Smooth muscle cell of trachea (primary cell): Measurements from ENCODE around the gene OBI1. TPM values are rescaled to one million over a fixed set of nuclear protein-coding genes. Genes with fewer than 3 reads are reported as not detected.

Experiments
- total RNA-seq: library from RNA; depleted of rRNA; stranded (reverse); fragments of >200 nt; gene quantifications from 2 replicates; pipeline ENCODE4 v1.2.1, GENCODE V29; 2014

The OBI1 gene, protein sequence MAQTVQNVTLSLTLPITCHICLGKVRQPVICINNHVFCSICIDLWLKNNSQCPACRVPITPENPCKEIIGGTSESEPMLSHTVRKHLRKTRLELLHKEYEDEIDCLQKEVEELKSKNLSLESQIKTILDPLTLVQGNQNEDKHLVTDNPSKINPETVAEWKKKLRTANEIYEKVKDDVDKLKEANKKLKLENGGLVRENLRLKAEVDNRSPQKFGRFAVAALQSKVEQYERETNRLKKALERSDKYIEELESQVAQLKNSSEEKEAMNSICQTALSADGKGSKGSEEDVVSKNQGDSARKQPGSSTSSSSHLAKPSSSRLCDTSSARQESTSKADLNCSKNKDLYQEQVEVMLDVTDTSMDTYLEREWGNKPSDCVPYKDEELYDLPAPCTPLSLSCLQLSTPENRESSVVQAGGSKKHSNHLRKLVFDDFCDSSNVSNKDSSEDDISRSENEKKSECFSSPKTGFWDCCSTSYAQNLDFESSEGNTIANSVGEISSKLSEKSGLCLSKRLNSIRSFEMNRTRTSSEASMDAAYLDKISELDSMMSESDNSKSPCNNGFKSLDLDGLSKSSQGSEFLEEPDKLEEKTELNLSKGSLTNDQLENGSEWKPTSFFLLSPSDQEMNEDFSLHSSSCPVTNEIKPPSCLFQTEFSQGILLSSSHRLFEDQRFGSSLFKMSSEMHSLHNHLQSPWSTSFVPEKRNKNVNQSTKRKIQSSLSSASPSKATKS
- 12.2 and 14.1 TPM in 2 replicates for total RNA-seq

DNA sequence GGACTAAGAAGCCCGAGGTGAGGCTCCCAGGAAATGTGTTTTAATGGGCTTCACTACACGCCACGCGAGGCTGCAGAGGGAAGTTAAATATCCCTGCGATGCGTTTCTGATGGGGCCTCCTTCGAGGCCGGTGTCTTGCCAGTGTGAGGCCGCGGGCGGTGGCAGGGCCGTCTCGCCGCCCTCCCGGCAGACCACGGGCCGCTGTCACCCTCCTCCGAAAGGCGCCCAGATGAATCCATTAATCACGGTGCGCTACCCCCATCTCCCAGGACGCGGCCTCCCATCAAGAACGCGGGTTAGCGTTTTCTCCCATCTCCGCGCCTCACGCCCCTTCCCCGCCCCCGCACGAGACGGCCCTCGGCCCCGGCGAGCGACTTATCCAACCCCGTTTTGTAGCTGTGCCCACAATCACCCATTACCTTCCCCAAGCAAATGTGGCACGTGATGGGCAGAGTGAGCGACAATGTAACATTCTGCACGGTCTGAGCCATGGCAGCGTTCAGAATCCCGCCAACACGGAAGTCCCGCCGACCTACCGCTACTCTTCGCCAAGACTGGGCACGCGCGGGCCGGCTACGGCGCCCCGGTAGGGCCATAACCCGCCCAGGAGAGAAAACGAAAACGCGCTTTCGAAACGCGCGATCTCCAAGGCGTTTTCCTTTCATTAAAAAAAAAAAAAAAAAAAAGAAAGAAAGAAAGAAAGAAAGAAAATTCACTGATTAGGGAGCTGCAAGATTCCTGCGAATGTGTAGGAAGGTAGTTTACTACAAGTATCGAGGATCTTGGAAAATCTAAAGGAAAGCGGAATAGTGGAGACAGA is at the start of gene OBI1:
TSS of gene OBI1 (minus strand) at position 526 of the 820 bp plus-strand sequence. CDS start at position 491, 35 bp downstream.

DNA sequence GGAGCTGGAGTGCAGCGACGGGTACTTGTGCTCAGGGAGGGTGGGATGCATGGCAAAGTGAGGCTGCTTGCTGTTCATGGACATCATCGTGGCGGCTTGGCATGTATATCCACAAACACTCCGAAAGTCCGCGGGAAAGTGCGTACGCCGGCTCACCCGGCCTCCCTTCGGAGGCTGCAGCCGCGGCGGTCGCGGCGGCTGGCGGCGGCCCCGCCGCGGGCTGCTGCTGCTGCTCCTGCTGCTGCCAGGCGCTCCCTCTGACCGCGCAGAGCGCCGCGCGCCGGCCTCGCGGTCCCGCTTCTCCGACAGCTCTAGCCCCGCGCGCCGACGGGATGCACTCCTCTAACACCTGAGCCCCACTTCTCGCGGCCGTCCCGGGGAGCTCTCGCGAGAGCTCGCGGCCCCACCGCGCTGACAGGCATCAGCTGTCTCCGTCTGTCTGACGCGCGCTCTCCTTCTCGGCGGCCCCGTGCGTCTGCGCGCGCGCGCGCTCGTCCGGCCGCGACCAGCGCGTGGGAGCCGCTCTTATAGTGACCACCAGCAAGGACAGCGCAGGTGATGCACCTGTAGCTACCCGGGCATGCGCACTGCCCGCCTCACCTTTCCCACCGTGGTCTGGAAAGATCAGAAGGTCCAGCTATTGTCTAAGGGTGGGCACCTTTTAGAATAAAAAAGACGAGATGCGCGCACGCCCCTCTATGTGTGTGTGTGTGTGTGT is 55.6 kb downstream of the OBI1 start, which contains the start of gene POU4F1:
TSS of gene POU4F1 (minus strand) at position 313 of the 718 bp plus-strand sequence. CDS start at position 87, 226 bp downstream.

Other genes starting within 250 kb of the OBI1 start
- under 0.01 TPM in 1 of 2 replicates, not detected in the other for gene POU4F1, start 55.6 kb downstream of the OBI1 start, total RNA-seq